H1 (cell line): ENCODE results near the gene CXXC5. TPM values are rescaled to one million over a fixed set of nuclear protein-coding genes. Genes with fewer than 3 reads are reported as not detected.
"Not testable (repeated sequence)": the region's sequence is repeated elsewhere in the genome, so short reads cannot be mapped to it uniquely, and the experiment has no call there.

Experiments used
- CTCF ChIA-PET: fragments of 300-600 bp; sonication (Branson Sonifier 250); formaldehyde crosslinking; loops from one replicate; lab custom pipeline; 2021; ENCODE audit not compliant: partially characterized antibody; lab: Charles Lee
- POLR2A ChIA-PET: fragments of 300-600 bp; sonication (Branson Sonifier 250); formaldehyde crosslinking; loops from one replicate; lab custom pipeline; 2021; ENCODE audit warnings: inconsistent platforms; ENCODE audit not compliant: partially characterized antibody; lab: Charles Lee
- DNase-seq, 2 experiments: peaks; one replicate each; pipeline versions ENCODE4 v3.0.0 to v3.0.0-alpha.2; 2010 to 2022; ENCODE audit warnings: low spot score in 2 of 2, low read depth in 1 of 2, mixed read lengths in 1 of 2
- FAIRE-seq: peaks from 2 replicates; lab custom pipeline; 2011; peaks lifted over from hg19 to GRCh38; lab: Jason Lieb, UNC
- H2AFZ ChIP-seq: 2 replicates; pipeline ENCODE4 v1.8.1; 2012; ENCODE audit warnings: low read length, inconsistent platforms
- H2AK5ac ChIP-seq: 2 replicates; pipeline ENCODE4 v1.6.1; 2013; ENCODE audit warnings: low read depth, low read length
- H2BK120ac ChIP-seq: replicated peaks from 2 replicates; pipeline ENCODE3; 2013; ENCODE audit warnings: low read depth, low read length, inconsistent platforms
- H2BK12ac ChIP-seq: 2 replicates; pipeline ENCODE4 v1.6.1; 2013; ENCODE audit warnings: low read depth, low read length
- H2BK15ac ChIP-seq: 2 replicates; pipeline ENCODE4 v1.6.1; 2013; ENCODE audit warnings: low read length
- H2BK20ac ChIP-seq: 2 replicates; pipeline ENCODE4 v1.6.1; 2013; ENCODE audit warnings: low read length
- H2BK5ac ChIP-seq: 2 replicates; pipeline ENCODE4 v1.6.1; 2013; ENCODE audit warnings: low read depth, low read length
- H3K14ac ChIP-seq: 2 replicates; pipeline ENCODE4 v1.6.1; 2013; ENCODE audit warnings: inconsistent platforms; ENCODE audit not compliant: insufficient read length
- H3K18ac ChIP-seq: 2 replicates; pipeline ENCODE4 v1.6.1; 2013; ENCODE audit warnings: low read length; ENCODE audit errors: extremely low read depth
- H3K23ac ChIP-seq: 2 replicates; pipeline ENCODE4 v1.6.1; 2013; ENCODE audit warnings: inconsistent platforms; ENCODE audit not compliant: insufficient read length
- H3K23me2 ChIP-seq: 2 replicates; pipeline ENCODE4 v1.6.1; 2013; ENCODE audit warnings: low read depth, low read length
- H3K27ac ChIP-seq: 2 replicates; pipeline ENCODE4 v1.6.1; 2011; ENCODE audit warnings: low read depth, low read length, inconsistent platforms
- H3K27me3 ChIP-seq, 4 experiments: replicated peaks in 1 of 4; 1 replicate in 1 of 4; 2 replicates in 3 of 4; pipeline versions ENCODE4 v1.6.1 to v1.8.1; 2011 to 2013; ENCODE audit warnings: low read length in 3 of 4, mild to moderate bottlenecking in 3 of 4, inconsistent platforms in 2 of 4, mixed read lengths in 2 of 4, moderate library complexity in 1 of 4; ENCODE audit not compliant: control insufficient read depth in 3 of 4, insufficient read depth in 3 of 4; ENCODE audit errors: extremely low read depth in 1 of 4
- H3K36me3 ChIP-seq, 4 experiments: 2 replicates each; pipeline versions ENCODE4 v1.6.1 to v1.8.1; 2011 to 2013; ENCODE audit warnings: mild to moderate bottlenecking in 4 of 4, low read length in 3 of 4, moderate library complexity in 2 of 4, control low read depth in 1 of 4, inconsistent platforms in 1 of 4; ENCODE audit not compliant: insufficient read depth in 4 of 4, control insufficient read depth in 2 of 4
- H3K4ac ChIP-seq: replicated peaks from 2 replicates; pipeline ENCODE3; 2013; ENCODE audit warnings: low read length, low read depth, mixed read lengths, inconsistent platforms; ENCODE audit not compliant: insufficient read length
- H3K4me1 ChIP-seq, 4 experiments: replicated peaks in 1 of 4; 1 replicate in 1 of 4; 2 replicates in 3 of 4; pipeline versions ENCODE4 v1.6.1 to v1.8.1; 2011 to 2013; ENCODE audit warnings: low read length in 3 of 4, inconsistent platforms in 2 of 4, mixed read lengths in 1 of 4; ENCODE audit not compliant: insufficient read depth in 4 of 4, control insufficient read depth in 3 of 4
- H3K4me2 ChIP-seq, 2 experiments: 2 replicates each; pipeline versions ENCODE4 v1.6.1 to v1.8.1; 2011 to 2013; ENCODE audit warnings: low read depth in 2 of 2, low read length in 2 of 2, control low read depth in 1 of 2, inconsistent platforms in 1 of 2, mild to moderate bottlenecking in 1 of 2; ENCODE audit not compliant: insufficient read depth in 1 of 2
- H3K4me3 ChIP-seq, 4 experiments: fragments of 200-600, 300-600 bp in 1 of 4; sonication (generic), shearing (Covaris generic), sonication (Bioruptor Twin) in 1 of 4; 2 replicates each; pipeline versions ENCODE4 v1.5.1 to v1.8.1; 2011 to 2016; ENCODE audit warnings: low read length in 4 of 4, low read depth in 3 of 4, control low read depth in 2 of 4, inconsistent platforms in 2 of 4, mild to moderate bottlenecking in 2 of 4, mixed read lengths in 1 of 4, moderate library complexity in 1 of 4; ENCODE audit not compliant: insufficient read depth in 2 of 4; ENCODE audit errors: extremely low read depth in 1 of 4
- H3K56ac ChIP-seq: replicated peaks from 2 replicates; pipeline ENCODE3; 2013; ENCODE audit warnings: low read depth, mild to moderate bottlenecking, mixed read lengths, low read length, inconsistent platforms; ENCODE audit not compliant: insufficient read length
- H3K79me1 ChIP-seq: 2 replicates; pipeline ENCODE4 v1.6.1; 2013; ENCODE audit warnings: low read depth, low read length, control low read depth
- H3K79me2 ChIP-seq, 2 experiments: 2 replicates each; pipeline versions ENCODE4 v1.6.1 to v1.8.1; 2012 to 2013; ENCODE audit warnings: low read length in 2 of 2, mild to moderate bottlenecking in 2 of 2, inconsistent platforms in 1 of 2; ENCODE audit not compliant: insufficient read depth in 2 of 2, control insufficient read depth in 1 of 2
- H3K9ac ChIP-seq, 4 experiments: replicated peaks in 1 of 4; 1 replicate in 1 of 4; 2 replicates in 3 of 4; pipeline versions ENCODE4 v1.6.1 to v1.8.1; 2011 to 2013; ENCODE audit warnings: low read depth in 3 of 4, low read length in 3 of 4, control low read depth in 2 of 4, mild to moderate bottlenecking in 2 of 4, moderate library complexity in 2 of 4, inconsistent platforms in 1 of 4; ENCODE audit errors: extremely low read depth in 1 of 4
- H3K9me3 ChIP-seq, 2 experiments: 2 replicates each; pipeline versions ENCODE4 v1.6.1 to v1.8.1; 2012 to 2013; ENCODE audit warnings: mild to moderate bottlenecking in 2 of 2, moderate library complexity in 2 of 2, control low read depth in 1 of 2, inconsistent platforms in 1 of 2, low read depth in 1 of 2, low read length in 1 of 2, mixed read lengths in 1 of 2; ENCODE audit not compliant: insufficient read depth in 2 of 2
- H4K20me1 ChIP-seq, 2 experiments: replicated peaks in 1 of 2; 2 replicates each; pipeline versions ENCODE3 to v1.8.1; 2011 to 2013; ENCODE audit warnings: inconsistent platforms in 2 of 2, low read length in 2 of 2, mild to moderate bottlenecking in 1 of 2; ENCODE audit not compliant: insufficient read depth in 2 of 2, control insufficient read depth in 1 of 2
- H4K5ac ChIP-seq: 2 replicates; pipeline ENCODE4 v1.6.1; 2013; ENCODE audit warnings: low read length, low read depth, mixed read lengths, inconsistent platforms; ENCODE audit not compliant: insufficient read length
- H4K8ac ChIP-seq: 2 replicates; pipeline ENCODE4 v1.8.0; 2013; ENCODE audit warnings: mild to moderate bottlenecking, moderate library complexity, low read length, inconsistent platforms; ENCODE audit not compliant: insufficient read depth; ENCODE audit errors: extremely low read depth
- H4K91ac ChIP-seq: replicated peaks from 2 replicates; pipeline ENCODE3; 2013; ENCODE audit warnings: low read length, mixed read lengths, inconsistent platforms; ENCODE audit not compliant: insufficient read length
- WGBS, 2 experiments: shearing (Covaris generic) in 1 of 2; methylation state at CpG; one replicate each; pipeline versions ENCODE4 v1.1.6 to v1.1.7; 2013 to 2015; ENCODE audit warnings: low lambda C conversion rate in 2 of 2, mixed read lengths in 2 of 2, inconsistent platforms in 1 of 2, low coverage in 1 of 2, missing lambda C conversion rate in 1 of 2; ENCODE audit not compliant: insufficient replicate concordance in 2 of 2, insufficient coverage in 1 of 2, insufficient read length in 1 of 2; ENCODE audit errors: extremely low coverage in 1 of 2, missing lambda C conversion rate in 1 of 2; 5-methylcytosine and 5-hydroxymethylcytosine counted together
- polyA plus RNA-seq, 7 experiments: library from polyadenylated mRNA; depleted of rRNA in 3 of 7; stranded (reverse) in 5 of 7; unstranded in 2 of 7; fragments of >200 nt in 5 of 7; fragments of 200-250 nt in 2 of 7; gene quantifications; 1 replicate in 5 of 7; 2 replicates in 1 of 7; 4 replicates in 1 of 7; pipeline versions ENCODE4 v1.2.1 to v1.2.3, GENCODE V29; 2011 to 2013; ENCODE audit warnings: missing spikeins in 2 of 7, mixed read lengths in 2 of 7
- total RNA-seq: library from RNA; stranded (reverse); fragmentation: NEBNext Ultra II Directional; extraction: Animal tissue kit (Norgen Biotek cat#: 25700); gene quantifications from 2 replicates; pipeline ENCODE4 v1.2.1, GENCODE V29; 2021

The CXXC5 gene
- total and polyA plus RNA-seq, 2 of the 8 experiments (the other 6 are each of a cell fraction or from before 2014, with no cell fraction given), result 61.4 to 74.0 TPM

- H3K27ac ChIP-seq, H2BK5ac ChIP-seq, H4K91ac ChIP-seq, H3K14ac ChIP-seq, H3K18ac ChIP-seq, H3K9ac ChIP-seq, H4K20me1 ChIP-seq, H2BK120ac ChIP-seq, H4K8ac ChIP-seq, H3K4me3 ChIP-seq, H3K56ac ChIP-seq, H3K9me3 ChIP-seq, H3K36me3 ChIP-seq, H4K5ac ChIP-seq, H3K4me2 ChIP-seq, FAIRE-seq, DNase-seq, H2BK20ac ChIP-seq, H3K23ac ChIP-seq, H2AFZ ChIP-seq, H3K79me2 ChIP-seq, H3K79me1 ChIP-seq: not testable (repeated sequence)
- ChIA-PET POLR2A (interaction anchor here (1.0 to 7.0 kb wide), 2 partner anchors 11 to 31 kb away, joined by 4 to 76 read pairs; no protein-coding TSS in a partner anchor), CTCF (interaction anchor here (0.5 to 1.5 kb wide), 7 partner anchors 17 to 195 kb away, joined by 3 to 5 read pairs (median 3); no protein-coding TSS in a partner anchor)
- 97% methylated on average over 12 of the region's 12 CpGs; no CpG with 5 or more reads in 1 of the 2 experiments for WGBS, 2 experiments
- Histone ChIP-seq H3K4ac (peak overlapping the region; percentile 12), H3K27me3 (peaks cover 0 to 11% (median 9%) of the 10 kb centered on the region in 4 experiments; a peak in 4 of 7 replicates), H3K23me2 (peaks cover 17% of the 10 kb centered on the region), H2BK12ac (peak overlapping the region; percentile 21; the same call in 1 of the 2 replicates), H3K4me1 (peaks cover 0 to 16% (median 13%) of the 10 kb centered on the region in 4 experiments; a peak in 6 of 7 replicates), H2BK15ac (0 out of 2 replicates have a peak overlapping the region, but pooled peaks have one; percentile 6), H2AK5ac (peak overlapping the region; percentile 43; the same call in 1 of the 2 replicates)
These were observed 65.7 kb downstream of the CXXC5 start for GRCh38 chr5:139713898-139714297.
